Fibroblast of lung (primary cell): ENCODE results near the gene FIP1L1. TPM values are rescaled to one million over a fixed set of nuclear protein-coding genes. Genes with fewer than 3 reads are reported as not detected.

ENCODE experiments used
- DNase-seq, 2 donors: peaks; one replicate each; pipeline versions ENCODE4 v3.0.0 to v3.0.0-alpha.2; 2010; ENCODE audit warnings: low read depth in 2 of 2
- H2AFZ ChIP-seq: 2 replicates; pipeline ENCODE4 v1.5.1; 2012; ENCODE audit warnings: low read length, control low read depth, inconsistent platforms
- H3K27ac ChIP-seq: 2 replicates; pipeline ENCODE4 v1.5.1; 2011; ENCODE audit warnings: low read length, control low read depth; ENCODE audit not compliant: insufficient read depth
- H3K27me3 ChIP-seq: 2 replicates; pipeline ENCODE4 v1.5.1; 2011; ENCODE audit warnings: mild to moderate bottlenecking, low read length; ENCODE audit not compliant: control insufficient read depth, insufficient read depth
- H3K36me3 ChIP-seq: 2 replicates; pipeline ENCODE4 v1.5.1; 2011; ENCODE audit warnings: low read length; ENCODE audit not compliant: control insufficient read depth, insufficient read depth
- H3K4me1 ChIP-seq: 2 replicates; pipeline ENCODE4 v1.5.1; 2011; ENCODE audit warnings: low read length; ENCODE audit not compliant: control insufficient read depth, insufficient read depth; ENCODE audit errors: extremely low read depth
- H3K4me2 ChIP-seq: 2 replicates; pipeline ENCODE4 v1.5.1; 2011; ENCODE audit warnings: low read length, control low read depth; ENCODE audit not compliant: insufficient read depth; ENCODE audit errors: extremely low read depth
- H3K4me3 ChIP-seq, 4 experiments: fragments of 200-600 bp in 1 of 4; sonication (generic) in 1 of 4; replicated peaks in 1 of 4; 2 replicates each; pipeline ENCODE4 v1.5.1; 2011 to 2016; ENCODE audit warnings: low read length in 4 of 4, low read depth in 3 of 4, mild to moderate bottlenecking in 3 of 4, control low read depth in 2 of 4, inconsistent platforms in 1 of 4, mixed read lengths in 1 of 4; ENCODE audit not compliant: insufficient read depth in 1 of 4; ENCODE audit errors: control extremely low read depth in 1 of 4
- H3K79me2 ChIP-seq: 2 replicates; pipeline ENCODE4 v1.5.1; 2012; ENCODE audit warnings: mild to moderate bottlenecking, low read length, inconsistent platforms; ENCODE audit not compliant: control insufficient read depth, insufficient read depth
- H3K9ac ChIP-seq: 2 replicates; pipeline ENCODE4 v1.5.1; 2011; ENCODE audit warnings: mild to moderate bottlenecking, low read length, control low read depth; ENCODE audit not compliant: insufficient read depth
- H3K9me3 ChIP-seq: 2 replicates; pipeline ENCODE4 v1.5.1; 2012; ENCODE audit warnings: low read depth, low read length; ENCODE audit not compliant: control insufficient read depth, insufficient read depth
- H4K20me1 ChIP-seq: 2 replicates; pipeline ENCODE4 v1.5.1; 2011; ENCODE audit warnings: low read length; ENCODE audit not compliant: control insufficient read depth, insufficient read depth; ENCODE audit errors: extremely low read depth
- EZH2 ChIP-seq: IDR thresholded peaks from 2 replicates; pipeline ENCODE4 v1.5.1; 2012; ENCODE audit warnings: low read length, control low read depth, mild to moderate bottlenecking; ENCODE audit errors: missing control alignments
- polyA plus RNA-seq, 2 donors: library from polyadenylated mRNA; depleted of rRNA in 1 of 2; stranded (reverse) in 1 of 2; unstranded in 1 of 2; fragments of >200 nt; gene quantifications; 2 replicates each; pipeline ENCODE4 v1.2.1, GENCODE V29; 2011 to 2012; ENCODE audit warnings: missing spikeins in 1 of 2
- total RNA-seq: library from RNA; depleted of rRNA; stranded (reverse); fragments of >200 nt; gene quantifications from 2 replicates; pipeline ENCODE4 v1.2.1, GENCODE V29; 2014
- TF ChIP-seq, protein P1 (sequence below), 2 donors: IDR thresholded peaks in 1 of 2; conservative IDR thresholded peaks in 1 of 2; 1 replicate in 1 of 2; 2 replicates in 1 of 2; pipeline ENCODE4 v1.5.1; 2011 to 2012; ENCODE audit warnings: low read length in 2 of 2, control low read depth in 1 of 2, inconsistent platforms in 1 of 2, low read depth in 1 of 2, mild to moderate bottlenecking in 1 of 2

The FIP1L1 gene
- total and polyA plus RNA-seq, 2 donors (not counting 1 experiment from before 2014, with no cell fraction given), result 22.3 to 98.3 TPM

DNA sequence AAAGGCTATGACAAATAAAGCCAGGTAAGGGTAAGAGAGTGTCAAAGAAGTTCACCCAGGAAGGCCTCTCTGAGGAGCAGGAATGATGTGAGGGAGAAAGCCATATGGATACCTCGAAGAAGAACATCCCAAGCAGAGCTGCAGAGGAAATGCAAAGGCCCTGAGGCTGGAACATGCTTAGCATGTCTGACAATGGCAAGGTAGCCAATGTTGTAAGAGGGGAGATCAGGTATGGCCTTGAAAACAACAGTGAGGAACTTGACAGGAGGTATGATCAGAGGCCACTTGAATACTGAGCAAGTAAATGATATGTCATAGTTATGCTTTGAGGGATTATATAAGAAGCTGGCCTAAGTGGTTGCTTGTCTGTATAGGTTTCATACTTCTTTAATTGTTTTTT lies 15.3 kb upstream of the FIP1L1 start:
- no peak for TF ChIP-seq EZH2
- TF ChIP-seq, protein P1, sequence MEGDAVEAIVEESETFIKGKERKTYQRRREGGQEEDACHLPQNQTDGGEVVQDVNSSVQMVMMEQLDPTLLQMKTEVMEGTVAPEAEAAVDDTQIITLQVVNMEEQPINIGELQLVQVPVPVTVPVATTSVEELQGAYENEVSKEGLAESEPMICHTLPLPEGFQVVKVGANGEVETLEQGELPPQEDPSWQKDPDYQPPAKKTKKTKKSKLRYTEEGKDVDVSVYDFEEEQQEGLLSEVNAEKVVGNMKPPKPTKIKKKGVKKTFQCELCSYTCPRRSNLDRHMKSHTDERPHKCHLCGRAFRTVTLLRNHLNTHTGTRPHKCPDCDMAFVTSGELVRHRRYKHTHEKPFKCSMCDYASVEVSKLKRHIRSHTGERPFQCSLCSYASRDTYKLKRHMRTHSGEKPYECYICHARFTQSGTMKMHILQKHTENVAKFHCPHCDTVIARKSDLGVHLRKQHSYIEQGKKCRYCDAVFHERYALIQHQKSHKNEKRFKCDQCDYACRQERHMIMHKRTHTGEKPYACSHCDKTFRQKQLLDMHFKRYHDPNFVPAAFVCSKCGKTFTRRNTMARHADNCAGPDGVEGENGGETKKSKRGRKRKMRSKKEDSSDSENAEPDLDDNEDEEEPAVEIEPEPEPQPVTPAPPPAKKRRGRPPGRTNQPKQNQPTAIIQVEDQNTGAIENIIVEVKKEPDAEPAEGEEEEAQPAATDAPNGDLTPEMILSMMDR (conservative IDR thresholded peaks at IDR 0.05 in 1 of 2, IDR thresholded peaks at IDR 0.05 in 1 of 2; ENCODE audit: low read depth in 1 of 2, low read length in 2 of 2), result no peak
- no peak for DNase-seq
- H3K9me3 ChIP-seq, result no peaks in the 10 kb centered on the region
- H4K20me1 ChIP-seq, result no peaks in the 10 kb centered on the region
- H3K4me1 ChIP-seq, result no peaks in the 10 kb centered on the region
- no peak overlapping the region for H2AFZ ChIP-seq
- no peak overlapping the region for H3K9ac ChIP-seq
- peak overlapping the region; percentile 78 for H3K4me2 ChIP-seq
- peak overlapping the region in 3 of 4 experiments; percentile 8 to 98 (median 8) for H3K4me3 ChIP-seq
- no peaks in the 10 kb centered on the region for H3K27me3 ChIP-seq
- no peak overlapping the region for H3K27ac ChIP-seq
- peaks cover 71% of the 10 kb centered on the region for H3K79me2 ChIP-seq
- no peaks in the 10 kb centered on the region for H3K36me3 ChIP-seq

DNA sequence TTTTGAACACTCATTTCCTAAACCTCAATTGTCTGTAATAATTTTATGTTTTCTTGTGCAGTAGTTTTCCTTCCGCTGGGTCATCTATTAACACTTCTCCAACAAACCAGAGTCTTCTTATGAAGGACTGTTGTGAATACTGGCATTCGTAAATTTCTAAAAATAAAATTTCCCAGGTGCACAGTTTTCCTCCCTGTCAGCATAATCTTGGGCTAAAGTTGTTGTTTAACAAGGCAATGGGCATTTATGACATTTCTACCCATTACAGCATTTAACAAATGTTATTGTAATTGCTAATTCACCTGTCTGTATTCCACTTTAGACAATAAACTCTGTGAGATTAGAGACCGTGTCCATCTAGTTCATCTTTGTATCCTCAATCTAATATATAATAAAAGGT lies 12.8 kb upstream of the FIP1L1 start:
- Histone ChIP-seq H3K9ac (no peak overlapping the region), H3K79me2 (peaks cover 61% of the 10 kb centered on the region), H3K4me2 (peak overlapping the region; percentile 89), H3K9me3 (no peaks in the 10 kb centered on the region), H3K27ac (peak overlapping the region; percentile 62), H2AFZ (no peak overlapping the region), H3K27me3 (no peaks in the 10 kb centered on the region), H4K20me1 (no peaks in the 10 kb centered on the region), H3K4me3 (peak overlapping the region; percentile 89 to 98 (median 94)), H3K36me3 (no peaks in the 10 kb centered on the region), H3K4me1 (no peaks in the 10 kb centered on the region)
- DNase-seq, result no peak
- TF ChIP-seq EZH2, result no peak
- TF ChIP-seq, protein P1 (conservative IDR thresholded peaks at IDR 0.05 in 1 of 2, IDR thresholded peaks at IDR 0.05 in 1 of 2; ENCODE audit: low read depth in 1 of 2, low read length in 2 of 2), result no peak

DNA sequence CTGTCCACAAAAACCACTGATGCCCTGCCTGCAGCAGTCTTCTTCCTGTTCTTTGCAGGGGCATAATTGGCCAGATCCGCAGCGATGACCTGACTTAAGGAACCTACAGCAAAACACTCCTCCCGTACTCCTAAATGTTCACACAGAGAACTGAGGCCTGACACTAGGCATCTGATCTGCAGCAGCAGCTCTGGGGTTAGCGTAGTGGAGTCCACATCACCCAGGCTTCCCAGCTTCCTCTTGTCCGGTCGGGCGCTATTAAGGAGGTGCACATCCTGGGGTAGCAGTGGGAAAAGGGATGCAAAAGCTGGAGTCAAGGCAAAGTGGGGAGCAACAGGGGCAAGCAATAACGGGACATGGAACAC lies 12.3 kb upstream of the FIP1L1 start:
- Histone ChIP-seq H4K20me1 (no peaks in the 10 kb centered on the region), H3K27ac (peak overlapping the region; percentile 62), H3K4me1 (no peaks in the 10 kb centered on the region), H3K4me3 (peak overlapping the region; percentile 89 to 98 (median 94)), H3K9me3 (no peaks in the 10 kb centered on the region), H3K4me2 (peak overlapping the region; percentile 89), H2AFZ (peak overlapping the region; percentile 81), H3K27me3 (no peaks in the 10 kb centered on the region), H3K9ac (peak overlapping the region; percentile 64), H3K36me3 (no peaks in the 10 kb centered on the region), H3K79me2 (peaks cover 56% of the 10 kb centered on the region)
- TF ChIP-seq, protein P1 (conservative IDR thresholded peaks at IDR 0.05 in 1 of 2, IDR thresholded peaks at IDR 0.05 in 1 of 2; ENCODE audit: low read depth in 1 of 2, low read length in 2 of 2), result no peak
- TF ChIP-seq EZH2, result no peak
- peak in 1 of 2 donors; percentile 29 for DNase-seq
